Testis (tissue), 2 donors: ENCODE results near the gene GPC6.

Experiments used
- CTCF ChIP-seq, 3 experiments: fragments of 450-650 bp in 2 of 3; fragments of 200-600 bp in 1 of 3; sonication (generic) in 1 of 3; IDR thresholded peaks; one replicate each; pipeline ENCODE4 v1.5.1; 2016 to 2019; ENCODE audit warnings: antibody characterized with exemption in 3 of 3, mild to moderate bottlenecking in 2 of 3, moderate library complexity in 1 of 3
- POLR2A ChIP-seq: fragments of 450-650 bp; IDR thresholded peaks from one replicate; pipeline ENCODE4 v1.6.1; 2017; ENCODE audit warnings: antibody characterized with exemption, mild to moderate bottlenecking, moderate library complexity

GRCh38 chr13:93977986-93978385, 751.4 kb downstream of the GPC6 start:
- TF ChIP-seq CTCF (IDR thresholded peaks at IDR 0.05) = no peak
- TF ChIP-seq POLR2A = no peak
